AG04450 (cell line): ENCODE measurements around the gene XKR3. TPM values are rescaled to one million over a fixed set of nuclear protein-coding genes. Genes with fewer than 3 reads are reported as not detected.

Experiments
- polyA plus RNA-seq: library from polyadenylated mRNA; depleted of rRNA; stranded (reverse); fragments of >200 nt; gene quantifications from 2 replicates; pipeline ENCODE4 v1.2.3, GENCODE V29; 2011; rRNA removed
- small RNA-seq: library from RNA; depleted of rRNA; stranded (forward); fragments of <200 nt; gene quantifications from one replicate; pipeline ENCODE3, GENCODE V24; 2012; ENCODE audit warnings: low read depth; ENCODE audit not compliant: insufficient read length

The XKR3 gene
- polyA plus RNA-seq, 1 experiment: not detected

Small RNAs within 50 kb of the gene (small RNA-seq; reads per million reads assigned to genes)
- not detected for gene GPM6BP3

Other genes with a start within 250 kb of the XKR3 start
- not detected in 2 replicates for gene CCT8L2, start 232.6 kb downstream of the XKR3 start, polyA plus RNA-seq
- not detected in 2 replicates for gene GAB4, start 182.8 kb upstream of the XKR3 start, polyA plus RNA-seq